ENCODE measurements around the gene LPAR5. TPM values are rescaled to one million over a fixed set of nuclear protein-coding genes. Genes with fewer than 3 reads are reported as not detected.
A peak's percentile ranks its signal among the peaks of the same experiment; 100 is the strongest.

LPAR5 gene
- total RNA-seq, 4 donors from 2014 or later: 0.78 to 8.1 (median 3.5) TPM

DNA sequence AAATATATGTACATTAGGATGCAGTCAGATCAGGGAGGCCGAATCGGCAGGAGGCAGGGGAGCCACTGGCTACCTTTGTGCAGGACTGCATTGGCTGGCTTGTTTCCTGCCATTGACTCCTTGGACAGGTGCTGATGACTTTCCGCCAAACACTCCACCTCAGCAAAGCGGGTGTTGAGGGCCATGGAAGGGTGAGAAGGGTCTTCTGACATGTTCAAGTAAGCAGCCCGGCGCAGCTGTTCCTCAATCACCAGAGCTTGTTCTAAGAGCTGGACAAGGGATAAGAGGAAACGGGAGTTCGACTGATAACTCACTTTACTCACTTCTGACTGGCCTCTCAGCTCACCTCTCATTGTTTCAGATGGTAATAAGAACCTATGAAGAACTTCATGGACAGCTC is 62.8 kb downstream of the LPAR5 start:
- Histone ChIP-seq H3K27ac (no peak overlapping the region), H3K9me3 (no peaks in the 10 kb centered on the region), H3K4me1 (peaks cover 3 to 4% of the 10 kb centered on the region in 2 donors), H3K36me3 (peaks cover 72 to 79% of the 10 kb centered on the region in 2 donors), H3K27me3 (no peaks in the 10 kb centered on the region), H3K4me3 (replicated peaks in 1 of 3) (no peak overlapping the region)
- TF ChIP-seq, protein P1, sequence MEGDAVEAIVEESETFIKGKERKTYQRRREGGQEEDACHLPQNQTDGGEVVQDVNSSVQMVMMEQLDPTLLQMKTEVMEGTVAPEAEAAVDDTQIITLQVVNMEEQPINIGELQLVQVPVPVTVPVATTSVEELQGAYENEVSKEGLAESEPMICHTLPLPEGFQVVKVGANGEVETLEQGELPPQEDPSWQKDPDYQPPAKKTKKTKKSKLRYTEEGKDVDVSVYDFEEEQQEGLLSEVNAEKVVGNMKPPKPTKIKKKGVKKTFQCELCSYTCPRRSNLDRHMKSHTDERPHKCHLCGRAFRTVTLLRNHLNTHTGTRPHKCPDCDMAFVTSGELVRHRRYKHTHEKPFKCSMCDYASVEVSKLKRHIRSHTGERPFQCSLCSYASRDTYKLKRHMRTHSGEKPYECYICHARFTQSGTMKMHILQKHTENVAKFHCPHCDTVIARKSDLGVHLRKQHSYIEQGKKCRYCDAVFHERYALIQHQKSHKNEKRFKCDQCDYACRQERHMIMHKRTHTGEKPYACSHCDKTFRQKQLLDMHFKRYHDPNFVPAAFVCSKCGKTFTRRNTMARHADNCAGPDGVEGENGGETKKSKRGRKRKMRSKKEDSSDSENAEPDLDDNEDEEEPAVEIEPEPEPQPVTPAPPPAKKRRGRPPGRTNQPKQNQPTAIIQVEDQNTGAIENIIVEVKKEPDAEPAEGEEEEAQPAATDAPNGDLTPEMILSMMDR (IDR thresholded peaks at IDR 0.05): no peak
- TF ChIP-seq POLR2A (IDR thresholded peaks at IDR 0.05): no peak
- DNase-seq: no peak
- intact Hi-C loops (cut with DNase I): no loop called here
- 92 to 94% methylated on average over 8 of the region's 8 CpGs for WGBS, 2 donors

- 76% methylated on average over 7 of the region's 7 CpGs for WGBS, 2 donors
- peak; percentile 38 to 46 for DNase-seq
- Histone ChIP-seq H3K27ac (no peak overlapping the region), H3K4me1 (peaks cover 10 to 15% of the 10 kb centered on the region in 2 donors), H3K4me3 (replicated peaks in 1 of 3) (no peak overlapping the region), H3K9me3 (no peaks in the 10 kb centered on the region), H3K27me3 (no peaks in the 10 kb centered on the region), H3K36me3 (peaks cover 53 to 57% of the 10 kb centered on the region in 2 donors)
- intact Hi-C loops (cut with DNase I): no loop called here
- no peak for TF ChIP-seq POLR2A (IDR thresholded peaks at IDR 0.05)
- TF ChIP-seq, protein P1 (IDR thresholded peaks at IDR 0.05): peak in 1 of 6 experiments; percentile 39
Measured at GRCh38 chr12:6570264-6570887, 65.4 kb downstream of the LPAR5 start.

DNA sequence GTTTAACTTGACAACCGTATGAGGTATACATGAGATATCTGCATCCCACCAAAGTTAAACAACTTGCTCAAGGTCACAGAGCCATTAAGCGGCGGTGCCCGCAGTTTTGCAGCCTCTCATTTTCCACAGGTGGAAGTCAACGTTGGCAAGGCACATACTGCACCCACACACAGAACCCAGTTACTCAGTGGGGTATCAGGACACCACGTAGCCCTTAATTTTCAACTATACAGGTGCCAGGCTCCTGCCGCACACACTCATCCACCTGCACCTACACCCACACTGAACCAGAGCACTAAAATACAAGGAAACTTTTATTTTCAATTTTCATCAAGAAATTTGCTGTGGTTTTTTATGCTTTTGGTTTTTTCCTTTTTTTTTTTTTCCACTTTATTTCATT is 66.0 kb downstream of the LPAR5 start:
- Histone ChIP-seq H3K27ac (no peak overlapping the region), H3K4me1 (peaks cover 10 to 15% of the 10 kb centered on the region in 2 donors), H3K36me3 (peaks cover 47 to 52% of the 10 kb centered on the region in 2 donors), H3K4me3 (replicated peaks in 1 of 3) (no peak overlapping the region), H3K27me3 (no peaks in the 10 kb centered on the region), H3K9me3 (no peaks in the 10 kb centered on the region)
- no peak for DNase-seq
- WGBS, 2 donors: 81 to 88% methylated on average over 7 of the region's 7 CpGs
- TF ChIP-seq, protein P1 (IDR thresholded peaks at IDR 0.05): no peak
- no peak for TF ChIP-seq POLR2A (IDR thresholded peaks at IDR 0.05)
- intact Hi-C loops (cut with DNase I): loop anchor here (5.0 kb wide), 1 partner anchor 33 kb away; no protein-coding TSS in a partner anchor

DNA sequence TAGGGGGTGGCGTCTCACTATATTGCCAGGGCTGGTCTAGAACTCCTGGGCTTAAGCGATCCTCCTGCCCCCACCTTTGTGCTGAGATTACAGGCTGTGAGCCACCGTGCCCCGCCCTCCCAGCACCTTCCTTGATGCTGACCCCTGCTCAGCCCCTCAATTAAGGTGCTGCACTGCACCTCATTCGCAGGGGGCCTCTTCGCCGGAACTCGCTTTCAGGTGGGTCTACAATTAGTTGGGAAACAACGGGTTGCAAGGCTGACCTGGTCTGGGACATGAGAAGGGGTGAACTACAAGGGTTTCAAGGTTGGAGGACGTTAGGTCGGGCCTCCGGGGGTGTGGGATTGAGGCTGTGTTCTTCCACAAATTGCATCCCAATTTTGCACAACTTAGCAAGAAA is 66.4 kb downstream of the LPAR5 start:
- Histone ChIP-seq H3K9me3 (no peaks in the 10 kb centered on the region), H3K27ac (no peak overlapping the region), H3K36me3 (peaks cover 44 to 49% of the 10 kb centered on the region in 2 donors), H3K4me1 (peaks cover 10 to 15% of the 10 kb centered on the region in 2 donors), H3K4me3 (replicated peaks in 1 of 3) (no peak overlapping the region), H3K27me3 (no peaks in the 10 kb centered on the region)
- TF ChIP-seq POLR2A (IDR thresholded peaks at IDR 0.05): no peak
- TF ChIP-seq, protein P1 (IDR thresholded peaks at IDR 0.05): no peak
- intact Hi-C loops (cut with DNase I): loop anchor here (5.0 kb wide), 1 partner anchor 33 kb away; no protein-coding TSS in a partner anchor
- DNase-seq: no peak
- WGBS, 2 donors: 93% methylated on average over 12 of the region's 12 CpGs

Small RNA genes lying within 50 kb of the gene (small RNA-seq; reads per million reads assigned to genes)
- gene SCARNA11: 1,102 reads per million, percentile 99 among the genes with 10 or more reads in this experiment

Other genes with a start within 250 kb of the LPAR5 start
- 10 to 100 TPM in 1 of 4 donors, 1 to 10 TPM in 3; 2.7 to 10.8 (median 6.4) TPM for gene CD27, start 191.0 kb downstream of the LPAR5 start, total RNA-seq
- gene TAPBPL, start 183.9 kb downstream of the LPAR5 start, total RNA-seq: 10 to 100 TPM; 29.3 to 70.1 (median 59.4) TPM
- gene VAMP1, start 165.3 kb downstream of the LPAR5 start, total RNA-seq: 10 to 100 TPM in 3 of 4 donors, 1 to 10 TPM in 1; 7.5 to 25.9 (median 12.8) TPM
- gene MRPL51, start 142.7 kb downstream of the LPAR5 start, total RNA-seq: 10 to 100 TPM; 16.7 to 84.6 (median 46.9) TPM
- gene NCAPD2, start 141.9 kb downstream of the LPAR5 start, total RNA-seq: 10 to 100 TPM; 22.4 to 31.8 (median 28.6) TPM
- 1,000 to 10,000 TPM; 1,191 to 3,596 (median 1,852) TPM for gene GAPDH, start 101.4 kb downstream of the LPAR5 start, total RNA-seq
- gene IFFO1, start 79.9 kb downstream of the LPAR5 start, total RNA-seq: 10 to 100 TPM in 1 of 4 donors, 1 to 10 TPM in 3; 5.0 to 10.2 (median 7.5) TPM
- 10 to 100 TPM; 23.0 to 50.8 (median 35.6) TPM for gene NOP2, start 67.7 kb downstream of the LPAR5 start, total RNA-seq
- 100 to 1,000 TPM; 152 to 337 (median 263) TPM for gene CHD4, start 28.6 kb downstream of the LPAR5 start, total RNA-seq
- gene ACRBP, start 11.5 kb upstream of the LPAR5 start, total RNA-seq: 10 to 100 TPM in 2 of 4 donors, 1 to 10 TPM in 2; 8.9 to 11.4 (median 10.4) TPM
- gene ING4, start 27.2 kb upstream of the LPAR5 start, total RNA-seq: 10 to 100 TPM; 52.7 to 85.1 (median 67.2) TPM
- gene ZNF384, start 53.4 kb upstream of the LPAR5 start, total RNA-seq: 10 to 100 TPM; 41.9 to 72.8 (median 53.1) TPM
- gene PIANP, start 64.9 kb upstream of the LPAR5 start, total RNA-seq: under 1 TPM in 2 of 4 donors, not detected in 2; 0.11 to 0.39 TPM
- gene COPS7A, start 88.1 kb upstream of the LPAR5 start, total RNA-seq: 10 to 100 TPM; 44.5 to 86.7 (median 63.1) TPM
- 100 to 1,000 TPM; 110 to 253 (median 196) TPM for gene MLF2, start 117.2 kb upstream of the LPAR5 start, total RNA-seq
- 100 to 1,000 TPM in 2 of 4 donors, 10 to 100 TPM in 2; 60.0 to 186 (median 103) TPM for gene PTMS, start 130.4 kb upstream of the LPAR5 start, total RNA-seq
- under 1 TPM in 1 of 4 donors, not detected in 3; 0.13 TPM for gene LAG3, start 136.6 kb upstream of the LPAR5 start, total RNA-seq
- 1 to 10 TPM; 3.5 to 8.1 (median 3.9) TPM for gene CD4, start 153.6 kb upstream of the LPAR5 start, total RNA-seq
- gene GPR162, start 185.9 kb upstream of the LPAR5 start, total RNA-seq: 1 to 10 TPM in 1 of 4 donors, under 1 TPM in 3; 0.34 to 1.1 (median 0.56) TPM
- gene P3H3, start 192.4 kb upstream of the LPAR5 start, total RNA-seq: 10 to 100 TPM; 13.6 to 27.9 (median 20.3) TPM
- gene GNB3, start 205.0 kb upstream of the LPAR5 start, total RNA-seq: 1 to 10 TPM in 3 of 4 donors, under 1 TPM in 1; 0.39 to 3.0 (median 2.1) TPM
- 1 to 10 TPM in 2 of 4 donors, under 1 TPM in 2; 0.73 to 1.3 (median 0.90) TPM for gene CDCA3, start 215.3 kb upstream of the LPAR5 start, total RNA-seq
- gene USP5, start 216.2 kb upstream of the LPAR5 start, total RNA-seq: 10 to 100 TPM; 34.7 to 68.6 (median 58.9) TPM
- 100 to 1,000 TPM; 363 to 700 (median 468) TPM for gene TPI1, start 231.6 kb upstream of the LPAR5 start, total RNA-seq
- 10 to 100 TPM; 16.3 to 35.0 (median 25.6) TPM for gene SPSB2, start 237.3 kb upstream of the LPAR5 start, total RNA-seq